Airway epithelial cell (primary cell): Measurements from ENCODE around the gene FAM118A. TPM values are rescaled to one million over a fixed set of nuclear protein-coding genes. Genes with fewer than 3 reads are reported as not detected.

Source experiments
- total RNA-seq: library from RNA; depleted of rRNA; stranded (reverse); fragments of >200 nt; gene quantifications from 2 replicates; pipeline ENCODE4 v1.2.3, GENCODE V29; 2015

Gene FAM118A
- total RNA-seq: 8.3 and 20.9 TPM in 2 replicates

GRCh38 chr22:45309422-45310227 is at the start of gene FAM118A:
FAM118A (plus strand) TSS chr22:45309934; CDS start chr22:45322380, 12,446 bp downstream.

GRCh38 chr22:45284705-45285262 is 24.9 kb upstream of the FAM118A start, which contains the start of gene UPK3A:
UPK3A (plus strand) TSS chr22:45284949; CDS start chr22:45285014, 65 bp downstream.

Other genes with a start within 250 kb of the FAM118A start
- 63.5 and 64.0 TPM in 2 replicates for gene NUP50, start 146.0 kb upstream of the FAM118A start, total RNA-seq
- 83.5 and 165 TPM in 2 replicates for gene KIAA0930, start 69.0 kb upstream of the FAM118A start, total RNA-seq
- gene UPK3A, start 25.0 kb upstream of the FAM118A start, total RNA-seq: not detected in 2 replicates
- gene SMC1B, start 103.7 kb downstream of the FAM118A start, total RNA-seq: not detected in 2 replicates
- gene RIBC2, start 103.8 kb downstream of the FAM118A start, total RNA-seq: 0.42 and 0.46 TPM in 2 replicates
- gene FBLN1, start 192.9 kb downstream of the FAM118A start, total RNA-seq: 46.7 and 49.7 TPM in 2 replicates